H1 (cell line): ENCODE measurements around the gene TMEM135. TPM values are rescaled to one million over a fixed set of nuclear protein-coding genes. Genes with fewer than 3 reads are reported as not detected.

Experiments
- CTCF ChIA-PET: fragments of 300-600 bp; sonication (Branson Sonifier 250); formaldehyde crosslinking; loops from one replicate; lab custom pipeline; 2021; ENCODE audit not compliant: partially characterized antibody; lab: Charles Lee
- POLR2A ChIA-PET: fragments of 300-600 bp; sonication (Branson Sonifier 250); formaldehyde crosslinking; loops from one replicate; lab custom pipeline; 2021; ENCODE audit warnings: inconsistent platforms; ENCODE audit not compliant: partially characterized antibody; lab: Charles Lee
- DNase-seq, 2 experiments: peaks; one replicate each; pipeline versions ENCODE4 v3.0.0 to v3.0.0-alpha.2; 2010 to 2022; ENCODE audit warnings: low spot score in 2 of 2, low read depth in 1 of 2, mixed read lengths in 1 of 2
- FAIRE-seq: peaks from 2 replicates; lab custom pipeline; 2011; peaks lifted over from hg19 to GRCh38; lab: Jason Lieb, UNC
- H2AFZ ChIP-seq: 2 replicates; pipeline ENCODE4 v1.8.1; 2012; ENCODE audit warnings: low read length, inconsistent platforms
- H2AK5ac ChIP-seq: 2 replicates; pipeline ENCODE4 v1.6.1; 2013; ENCODE audit warnings: low read depth, low read length
- H2BK120ac ChIP-seq: replicated peaks from 2 replicates; pipeline ENCODE3; 2013; ENCODE audit warnings: low read depth, low read length, inconsistent platforms
- H2BK12ac ChIP-seq: 2 replicates; pipeline ENCODE4 v1.6.1; 2013; ENCODE audit warnings: low read depth, low read length
- H2BK15ac ChIP-seq: 2 replicates; pipeline ENCODE4 v1.6.1; 2013; ENCODE audit warnings: low read length
- H2BK20ac ChIP-seq: 2 replicates; pipeline ENCODE4 v1.6.1; 2013; ENCODE audit warnings: low read length
- H2BK5ac ChIP-seq: 2 replicates; pipeline ENCODE4 v1.6.1; 2013; ENCODE audit warnings: low read depth, low read length
- H3K14ac ChIP-seq: 2 replicates; pipeline ENCODE4 v1.6.1; 2013; ENCODE audit warnings: inconsistent platforms; ENCODE audit not compliant: insufficient read length
- H3K18ac ChIP-seq: 2 replicates; pipeline ENCODE4 v1.6.1; 2013; ENCODE audit warnings: low read length; ENCODE audit errors: extremely low read depth
- H3K23ac ChIP-seq: 2 replicates; pipeline ENCODE4 v1.6.1; 2013; ENCODE audit warnings: inconsistent platforms; ENCODE audit not compliant: insufficient read length
- H3K23me2 ChIP-seq: 2 replicates; pipeline ENCODE4 v1.6.1; 2013; ENCODE audit warnings: low read depth, low read length
- H3K27ac ChIP-seq: 2 replicates; pipeline ENCODE4 v1.6.1; 2011; ENCODE audit warnings: low read depth, low read length, inconsistent platforms
- H3K27me3 ChIP-seq, 4 experiments: replicated peaks in 1 of 4; 1 replicate in 1 of 4; 2 replicates in 3 of 4; pipeline versions ENCODE4 v1.6.1 to v1.8.1; 2011 to 2013; ENCODE audit warnings: low read length in 3 of 4, mild to moderate bottlenecking in 3 of 4, inconsistent platforms in 2 of 4, mixed read lengths in 2 of 4, moderate library complexity in 1 of 4; ENCODE audit not compliant: control insufficient read depth in 3 of 4, insufficient read depth in 3 of 4; ENCODE audit errors: extremely low read depth in 1 of 4
- H3K36me3 ChIP-seq, 4 experiments: 2 replicates each; pipeline versions ENCODE4 v1.6.1 to v1.8.1; 2011 to 2013; ENCODE audit warnings: mild to moderate bottlenecking in 4 of 4, low read length in 3 of 4, moderate library complexity in 2 of 4, control low read depth in 1 of 4, inconsistent platforms in 1 of 4; ENCODE audit not compliant: insufficient read depth in 4 of 4, control insufficient read depth in 2 of 4
- H3K4ac ChIP-seq: replicated peaks from 2 replicates; pipeline ENCODE3; 2013; ENCODE audit warnings: low read length, low read depth, mixed read lengths, inconsistent platforms; ENCODE audit not compliant: insufficient read length
- H3K4me1 ChIP-seq, 4 experiments: replicated peaks in 1 of 4; 1 replicate in 1 of 4; 2 replicates in 3 of 4; pipeline versions ENCODE4 v1.6.1 to v1.8.1; 2011 to 2013; ENCODE audit warnings: low read length in 3 of 4, inconsistent platforms in 2 of 4, mixed read lengths in 1 of 4; ENCODE audit not compliant: insufficient read depth in 4 of 4, control insufficient read depth in 3 of 4
- H3K4me2 ChIP-seq, 2 experiments: 2 replicates each; pipeline versions ENCODE4 v1.6.1 to v1.8.1; 2011 to 2013; ENCODE audit warnings: low read depth in 2 of 2, low read length in 2 of 2, control low read depth in 1 of 2, inconsistent platforms in 1 of 2, mild to moderate bottlenecking in 1 of 2; ENCODE audit not compliant: insufficient read depth in 1 of 2
- H3K4me3 ChIP-seq, 4 experiments: fragments of 200-600, 300-600 bp in 1 of 4; sonication (generic), shearing (Covaris generic), sonication (Bioruptor Twin) in 1 of 4; 2 replicates each; pipeline versions ENCODE4 v1.5.1 to v1.8.1; 2011 to 2016; ENCODE audit warnings: low read length in 4 of 4, low read depth in 3 of 4, control low read depth in 2 of 4, inconsistent platforms in 2 of 4, mild to moderate bottlenecking in 2 of 4, mixed read lengths in 1 of 4, moderate library complexity in 1 of 4; ENCODE audit not compliant: insufficient read depth in 2 of 4; ENCODE audit errors: extremely low read depth in 1 of 4
- H3K56ac ChIP-seq: replicated peaks from 2 replicates; pipeline ENCODE3; 2013; ENCODE audit warnings: low read depth, mild to moderate bottlenecking, mixed read lengths, low read length, inconsistent platforms; ENCODE audit not compliant: insufficient read length
- H3K79me1 ChIP-seq: 2 replicates; pipeline ENCODE4 v1.6.1; 2013; ENCODE audit warnings: low read depth, low read length, control low read depth
- H3K79me2 ChIP-seq, 2 experiments: 2 replicates each; pipeline versions ENCODE4 v1.6.1 to v1.8.1; 2012 to 2013; ENCODE audit warnings: low read length in 2 of 2, mild to moderate bottlenecking in 2 of 2, inconsistent platforms in 1 of 2; ENCODE audit not compliant: insufficient read depth in 2 of 2, control insufficient read depth in 1 of 2
- H3K9ac ChIP-seq, 4 experiments: replicated peaks in 1 of 4; 1 replicate in 1 of 4; 2 replicates in 3 of 4; pipeline versions ENCODE4 v1.6.1 to v1.8.1; 2011 to 2013; ENCODE audit warnings: low read depth in 3 of 4, low read length in 3 of 4, control low read depth in 2 of 4, mild to moderate bottlenecking in 2 of 4, moderate library complexity in 2 of 4, inconsistent platforms in 1 of 4; ENCODE audit errors: extremely low read depth in 1 of 4
- H3K9me3 ChIP-seq, 2 experiments: 2 replicates each; pipeline versions ENCODE4 v1.6.1 to v1.8.1; 2012 to 2013; ENCODE audit warnings: mild to moderate bottlenecking in 2 of 2, moderate library complexity in 2 of 2, control low read depth in 1 of 2, inconsistent platforms in 1 of 2, low read depth in 1 of 2, low read length in 1 of 2, mixed read lengths in 1 of 2; ENCODE audit not compliant: insufficient read depth in 2 of 2
- H4K20me1 ChIP-seq, 2 experiments: replicated peaks in 1 of 2; 2 replicates each; pipeline versions ENCODE3 to v1.8.1; 2011 to 2013; ENCODE audit warnings: inconsistent platforms in 2 of 2, low read length in 2 of 2, mild to moderate bottlenecking in 1 of 2; ENCODE audit not compliant: insufficient read depth in 2 of 2, control insufficient read depth in 1 of 2
- H4K5ac ChIP-seq: 2 replicates; pipeline ENCODE4 v1.6.1; 2013; ENCODE audit warnings: low read length, low read depth, mixed read lengths, inconsistent platforms; ENCODE audit not compliant: insufficient read length
- H4K8ac ChIP-seq: 2 replicates; pipeline ENCODE4 v1.8.0; 2013; ENCODE audit warnings: mild to moderate bottlenecking, moderate library complexity, low read length, inconsistent platforms; ENCODE audit not compliant: insufficient read depth; ENCODE audit errors: extremely low read depth
- H4K91ac ChIP-seq: replicated peaks from 2 replicates; pipeline ENCODE3; 2013; ENCODE audit warnings: low read length, mixed read lengths, inconsistent platforms; ENCODE audit not compliant: insufficient read length
- CTBP2 ChIP-seq: IDR thresholded peaks from 2 replicates; pipeline ENCODE4 v1.7.0; 2011; ENCODE audit warnings: borderline replicate concordance, mild to moderate bottlenecking, moderate library complexity, mixed read lengths, low read length; ENCODE audit not compliant: insufficient read depth, insufficient read length
- CTCF ChIP-seq, 3 experiments: IDR thresholded peaks; 1 replicate in 2 of 3; 2 replicates in 1 of 3; pipeline versions ENCODE4 v1.5.1 to v1.6.1; 2011; ENCODE audit warnings: low read length in 3 of 3, mild to moderate bottlenecking in 3 of 3, inconsistent platforms in 2 of 3, low read depth in 1 of 3, moderate library complexity in 1 of 3; ENCODE audit not compliant: insufficient read depth in 1 of 3; ENCODE audit errors: control extremely low read depth in 1 of 3
- GTF2F1 ChIP-seq: IDR thresholded peaks from 2 replicates; pipeline ENCODE4 v1.6.1; 2012; ENCODE audit warnings: low read depth, low read length, improper control_type of control experiment, borderline replicate concordance
- POLR2A ChIP-seq, 2 experiments: IDR thresholded peaks; 1 replicate in 1 of 2; 2 replicates in 1 of 2; pipeline ENCODE4 v1.6.1; 2011; ENCODE audit warnings: low read depth in 2 of 2, low read length in 2 of 2, mild to moderate bottlenecking in 2 of 2; ENCODE audit errors: control extremely low read depth in 1 of 2
- SAP30 ChIP-seq: fragments of 300-600 bp; sonication (generic); IDR thresholded peaks from 2 replicates; pipeline ENCODE4 v1.7.1; 2012; ENCODE audit warnings: low read length, moderate library complexity, mild to moderate bottlenecking, inconsistent platforms; ENCODE audit not compliant: insufficient read depth, insufficient replicate concordance
- SIN3A ChIP-seq, 2 experiments: IDR thresholded peaks in 1 of 2; conservative IDR thresholded peaks in 1 of 2; 2 replicates each; pipeline ENCODE4 v1.6.1; 2011 to 2012; ENCODE audit warnings: low read length in 2 of 2, improper control_type of control experiment in 1 of 2, low read depth in 1 of 2, mild to moderate bottlenecking in 1 of 2
- SIRT6 ChIP-seq: IDR thresholded peaks from one replicate; pipeline ENCODE4 v1.7.1; 2012; ENCODE audit warnings: low read length, inconsistent platforms
- SP4 ChIP-seq: IDR thresholded peaks from 2 replicates; pipeline ENCODE4 v1.6.1; 2012; ENCODE audit warnings: low read length, inconsistent platforms
- YY1 ChIP-seq: IDR thresholded peaks from 2 replicates; pipeline ENCODE4 v1.6.1; 2011; ENCODE audit warnings: low read depth, mild to moderate bottlenecking, low read length
- WGBS, 2 experiments: shearing (Covaris generic) in 1 of 2; methylation state at CpG; one replicate each; pipeline versions ENCODE4 v1.1.6 to v1.1.7; 2013 to 2015; ENCODE audit warnings: low lambda C conversion rate in 2 of 2, mixed read lengths in 2 of 2, inconsistent platforms in 1 of 2, low coverage in 1 of 2, missing lambda C conversion rate in 1 of 2; ENCODE audit not compliant: insufficient replicate concordance in 2 of 2, insufficient coverage in 1 of 2, insufficient read length in 1 of 2; ENCODE audit errors: extremely low coverage in 1 of 2, missing lambda C conversion rate in 1 of 2; 5-methylcytosine and 5-hydroxymethylcytosine counted together
- polyA plus RNA-seq, 7 experiments: library from polyadenylated mRNA; depleted of rRNA in 3 of 7; stranded (reverse) in 5 of 7; unstranded in 2 of 7; fragments of >200 nt in 5 of 7; fragments of 200-250 nt in 2 of 7; gene quantifications; 1 replicate in 5 of 7; 2 replicates in 1 of 7; 4 replicates in 1 of 7; pipeline versions ENCODE4 v1.2.1 to v1.2.3, GENCODE V29; 2011 to 2013; ENCODE audit warnings: missing spikeins in 2 of 7, mixed read lengths in 2 of 7
- total RNA-seq: library from RNA; stranded (reverse); fragmentation: NEBNext Ultra II Directional; extraction: Animal tissue kit (Norgen Biotek cat#: 25700); gene quantifications from 2 replicates; pipeline ENCODE4 v1.2.1, GENCODE V29; 2021
- TF ChIP-seq, protein P1 (sequence below): IDR thresholded peaks from 2 replicates; pipeline ENCODE4 v1.6.1; 2012; ENCODE audit warnings: inconsistent platforms

Gene TMEM135
- total and polyA plus RNA-seq, 2 of the 8 experiments (the other 6 are each of a cell fraction or from before 2014, with no cell fraction given), result 9.3 to 31.3 TPM

DNA sequence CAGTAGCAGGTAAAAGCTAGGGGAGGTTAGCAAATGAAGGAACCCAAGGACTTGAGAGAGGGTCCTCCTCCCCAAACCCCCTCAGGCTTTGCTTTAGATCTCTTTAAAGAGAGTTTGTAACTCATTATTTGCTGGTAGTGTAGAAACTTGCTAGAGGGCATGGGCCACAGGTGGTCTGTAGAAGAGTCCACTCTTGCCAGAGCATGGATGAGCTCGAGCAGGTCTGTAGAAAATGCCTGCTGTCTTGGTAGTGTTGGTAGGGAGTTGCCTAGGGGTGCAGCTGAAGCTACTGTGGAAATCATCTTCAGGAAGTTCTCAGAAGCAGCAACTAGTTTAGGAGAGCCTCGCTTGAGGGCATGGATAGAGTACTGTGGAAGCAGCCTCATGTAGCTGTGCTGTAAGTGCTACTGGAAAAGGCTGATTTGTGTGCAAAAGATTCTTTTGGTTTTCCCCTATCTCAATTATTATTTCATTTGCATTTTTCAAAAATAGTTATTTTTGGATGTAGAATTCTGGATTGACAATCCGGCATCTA, 104.3 kb downstream of the TMEM135 start:
- no peak overlapping the region for H2BK5ac ChIP-seq
- H3K9ac ChIP-seq, result no peak overlapping the region
- no peak overlapping the region for H2BK20ac ChIP-seq
- no peak overlapping the region for H3K4ac ChIP-seq
- no peak overlapping the region for H2BK15ac ChIP-seq
- H3K56ac ChIP-seq, result no peak overlapping the region
- H4K20me1 ChIP-seq, result no peaks in the 10 kb centered on the region
- H3K27ac ChIP-seq, result no peak overlapping the region
- H3K27me3 ChIP-seq, result no peaks in the 10 kb centered on the region
- H4K8ac ChIP-seq, result no peak overlapping the region
- H3K23me2 ChIP-seq, result no peaks in the 10 kb centered on the region
- H4K5ac ChIP-seq, result no peak overlapping the region
- peaks cover 0 to 3% (median 2%) of the 10 kb centered on the region in 4 experiments; a peak in 2 of 7 replicates for H3K4me1 ChIP-seq
- no peak overlapping the region for H3K14ac ChIP-seq
- no peak overlapping the region for H2BK12ac ChIP-seq
- peaks cover 0 to 8% of the 10 kb centered on the region in 2 experiments; a peak in 2 of 4 replicates for H3K79me2 ChIP-seq
- ChIA-PET POLR2A (no interaction called here), CTCF (interaction anchor here (1.0 kb wide), 1 partner anchor 45 kb away, joined by 3 read pairs; no protein-coding TSS in a partner anchor)
- H4K91ac ChIP-seq, result no peak overlapping the region
- H3K23ac ChIP-seq, result no peak overlapping the region
- H3K4me2 ChIP-seq, result no peak overlapping the region
- H3K9me3 ChIP-seq, result peaks cover 2 to 5% of the 10 kb centered on the region in 2 experiments; a peak in 2 of 4 replicates
- H2AK5ac ChIP-seq, result no peak overlapping the region
- no peak overlapping the region for H3K4me3 ChIP-seq
- no peak overlapping the region for H2BK120ac ChIP-seq
- FAIRE-seq (no peak), DNase-seq (no peak)
- H3K79me1 ChIP-seq, result no peaks in the 10 kb centered on the region; the same call in 1 of the 2 replicates
- 0 out of 8 replicates have a peak, but pooled peaks cover 0 to 7% (median 1%) of the 10 kb centered on the region in 4 experiments for H3K36me3 ChIP-seq
- H2AFZ ChIP-seq, result no peak overlapping the region
- WGBS, 2 experiments, result 72% methylated on average over 3 of the region's 3 CpGs; no CpG with 5 or more reads in 1 of the 2 experiments
- no peak overlapping the region for H3K18ac ChIP-seq
- TF ChIP-seq YY1, result no peak
- TF ChIP-seq SP4, result no peak
- no peak for TF ChIP-seq SIN3A (conservative IDR thresholded peaks at IDR 0.05 in 1 of 2, IDR thresholded peaks at IDR 0.05 in 1 of 2; ENCODE audit: low read depth in 1 of 2, low read length in 2 of 2)
- TF ChIP-seq, protein P1, sequence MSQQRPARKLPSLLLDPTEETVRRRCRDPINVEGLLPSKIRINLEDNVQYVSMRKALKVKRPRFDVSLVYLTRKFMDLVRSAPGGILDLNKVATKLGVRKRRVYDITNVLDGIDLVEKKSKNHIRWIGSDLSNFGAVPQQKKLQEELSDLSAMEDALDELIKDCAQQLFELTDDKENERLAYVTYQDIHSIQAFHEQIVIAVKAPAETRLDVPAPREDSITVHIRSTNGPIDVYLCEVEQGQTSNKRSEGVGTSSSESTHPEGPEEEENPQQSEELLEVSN, result no peak
- TF ChIP-seq CTBP2, result no peak
- TF ChIP-seq CTCF (IDR thresholded peaks at IDR 0.05; ENCODE audit: control extremely low read depth in 1 of 3, insufficient read depth in 1 of 3, low read depth in 1 of 3, low read length in 3 of 3), result no peak
- no peak for TF ChIP-seq POLR2A (IDR thresholded peaks at IDR 0.05; ENCODE audit: control extremely low read depth in 1 of 2, low read depth in 2 of 2, low read length in 2 of 2)
- no peak for TF ChIP-seq SAP30
- TF ChIP-seq SIRT6, result no peak
- no peak for TF ChIP-seq GTF2F1
